ENCODE measurements around the gene PRR23E.

DNA sequence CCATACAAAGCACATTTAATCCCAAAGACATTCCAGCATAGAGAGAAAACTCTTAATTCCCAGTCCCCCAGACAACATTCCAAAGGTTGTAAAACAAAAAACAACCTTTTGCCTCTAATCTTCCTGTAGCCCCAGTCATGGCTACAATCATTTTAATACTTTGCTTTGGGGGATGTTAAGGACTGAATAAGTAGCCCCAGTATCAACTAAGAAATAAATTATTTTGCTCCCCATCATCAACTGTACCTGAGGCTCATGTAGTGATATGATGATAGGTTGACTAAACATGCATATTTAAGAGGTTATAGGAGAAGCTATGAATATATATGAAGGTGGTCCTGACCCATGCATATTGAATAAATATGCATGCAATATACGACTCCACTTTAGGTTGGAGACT, 54.4 kb downstream of the PRR23E start:
- TF ChIP-seq MYNN (tag by site-specific recombination; IDR thresholded peaks at IDR 0.05; ENCODE audit: borderline replicate concordance) = no peak
- TF ChIP-seq, protein P1, sequence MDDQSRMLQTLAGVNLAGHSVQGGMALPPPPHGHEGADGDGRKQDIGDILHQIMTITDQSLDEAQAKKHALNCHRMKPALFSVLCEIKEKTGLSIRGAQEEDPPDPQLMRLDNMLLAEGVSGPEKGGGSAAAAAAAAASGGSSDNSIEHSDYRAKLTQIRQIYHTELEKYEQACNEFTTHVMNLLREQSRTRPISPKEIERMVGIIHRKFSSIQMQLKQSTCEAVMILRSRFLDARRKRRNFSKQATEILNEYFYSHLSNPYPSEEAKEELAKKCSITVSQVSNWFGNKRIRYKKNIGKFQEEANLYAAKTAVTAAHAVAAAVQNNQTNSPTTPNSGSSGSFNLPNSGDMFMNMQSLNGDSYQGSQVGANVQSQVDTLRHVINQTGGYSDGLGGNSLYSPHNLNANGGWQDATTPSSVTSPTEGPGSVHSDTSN (CRISPR knock-in tag; IDR thresholded peaks at IDR 0.05) = no peak
- TF ChIP-seq, protein P2, sequence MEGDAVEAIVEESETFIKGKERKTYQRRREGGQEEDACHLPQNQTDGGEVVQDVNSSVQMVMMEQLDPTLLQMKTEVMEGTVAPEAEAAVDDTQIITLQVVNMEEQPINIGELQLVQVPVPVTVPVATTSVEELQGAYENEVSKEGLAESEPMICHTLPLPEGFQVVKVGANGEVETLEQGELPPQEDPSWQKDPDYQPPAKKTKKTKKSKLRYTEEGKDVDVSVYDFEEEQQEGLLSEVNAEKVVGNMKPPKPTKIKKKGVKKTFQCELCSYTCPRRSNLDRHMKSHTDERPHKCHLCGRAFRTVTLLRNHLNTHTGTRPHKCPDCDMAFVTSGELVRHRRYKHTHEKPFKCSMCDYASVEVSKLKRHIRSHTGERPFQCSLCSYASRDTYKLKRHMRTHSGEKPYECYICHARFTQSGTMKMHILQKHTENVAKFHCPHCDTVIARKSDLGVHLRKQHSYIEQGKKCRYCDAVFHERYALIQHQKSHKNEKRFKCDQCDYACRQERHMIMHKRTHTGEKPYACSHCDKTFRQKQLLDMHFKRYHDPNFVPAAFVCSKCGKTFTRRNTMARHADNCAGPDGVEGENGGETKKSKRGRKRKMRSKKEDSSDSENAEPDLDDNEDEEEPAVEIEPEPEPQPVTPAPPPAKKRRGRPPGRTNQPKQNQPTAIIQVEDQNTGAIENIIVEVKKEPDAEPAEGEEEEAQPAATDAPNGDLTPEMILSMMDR (tag by site-specific recombination; IDR thresholded peaks at IDR 0.05) = no peak
- TF ChIP-seq, protein P3, sequence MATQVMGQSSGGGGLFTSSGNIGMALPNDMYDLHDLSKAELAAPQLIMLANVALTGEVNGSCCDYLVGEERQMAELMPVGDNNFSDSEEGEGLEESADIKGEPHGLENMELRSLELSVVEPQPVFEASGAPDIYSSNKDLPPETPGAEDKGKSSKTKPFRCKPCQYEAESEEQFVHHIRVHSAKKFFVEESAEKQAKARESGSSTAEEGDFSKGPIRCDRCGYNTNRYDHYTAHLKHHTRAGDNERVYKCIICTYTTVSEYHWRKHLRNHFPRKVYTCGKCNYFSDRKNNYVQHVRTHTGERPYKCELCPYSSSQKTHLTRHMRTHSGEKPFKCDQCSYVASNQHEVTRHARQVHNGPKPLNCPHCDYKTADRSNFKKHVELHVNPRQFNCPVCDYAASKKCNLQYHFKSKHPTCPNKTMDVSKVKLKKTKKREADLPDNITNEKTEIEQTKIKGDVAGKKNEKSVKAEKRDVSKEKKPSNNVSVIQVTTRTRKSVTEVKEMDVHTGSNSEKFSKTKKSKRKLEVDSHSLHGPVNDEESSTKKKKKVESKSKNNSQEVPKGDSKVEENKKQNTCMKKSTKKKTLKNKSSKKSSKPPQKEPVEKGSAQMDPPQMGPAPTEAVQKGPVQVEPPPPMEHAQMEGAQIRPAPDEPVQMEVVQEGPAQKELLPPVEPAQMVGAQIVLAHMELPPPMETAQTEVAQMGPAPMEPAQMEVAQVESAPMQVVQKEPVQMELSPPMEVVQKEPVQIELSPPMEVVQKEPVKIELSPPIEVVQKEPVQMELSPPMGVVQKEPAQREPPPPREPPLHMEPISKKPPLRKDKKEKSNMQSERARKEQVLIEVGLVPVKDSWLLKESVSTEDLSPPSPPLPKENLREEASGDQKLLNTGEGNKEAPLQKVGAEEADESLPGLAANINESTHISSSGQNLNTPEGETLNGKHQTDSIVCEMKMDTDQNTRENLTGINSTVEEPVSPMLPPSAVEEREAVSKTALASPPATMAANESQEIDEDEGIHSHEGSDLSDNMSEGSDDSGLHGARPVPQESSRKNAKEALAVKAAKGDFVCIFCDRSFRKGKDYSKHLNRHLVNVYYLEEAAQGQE (tag by site-specific recombination; IDR thresholded peaks at IDR 0.05) = no peak
- no peak for TF ChIP-seq ZNF416 (tag by site-specific recombination; IDR thresholded peaks at IDR 0.05)
- no peak for TF ChIP-seq ZNF133 (tag by site-specific recombination; IDR thresholded peaks at IDR 0.05)
- TF ChIP-seq, protein P4, sequence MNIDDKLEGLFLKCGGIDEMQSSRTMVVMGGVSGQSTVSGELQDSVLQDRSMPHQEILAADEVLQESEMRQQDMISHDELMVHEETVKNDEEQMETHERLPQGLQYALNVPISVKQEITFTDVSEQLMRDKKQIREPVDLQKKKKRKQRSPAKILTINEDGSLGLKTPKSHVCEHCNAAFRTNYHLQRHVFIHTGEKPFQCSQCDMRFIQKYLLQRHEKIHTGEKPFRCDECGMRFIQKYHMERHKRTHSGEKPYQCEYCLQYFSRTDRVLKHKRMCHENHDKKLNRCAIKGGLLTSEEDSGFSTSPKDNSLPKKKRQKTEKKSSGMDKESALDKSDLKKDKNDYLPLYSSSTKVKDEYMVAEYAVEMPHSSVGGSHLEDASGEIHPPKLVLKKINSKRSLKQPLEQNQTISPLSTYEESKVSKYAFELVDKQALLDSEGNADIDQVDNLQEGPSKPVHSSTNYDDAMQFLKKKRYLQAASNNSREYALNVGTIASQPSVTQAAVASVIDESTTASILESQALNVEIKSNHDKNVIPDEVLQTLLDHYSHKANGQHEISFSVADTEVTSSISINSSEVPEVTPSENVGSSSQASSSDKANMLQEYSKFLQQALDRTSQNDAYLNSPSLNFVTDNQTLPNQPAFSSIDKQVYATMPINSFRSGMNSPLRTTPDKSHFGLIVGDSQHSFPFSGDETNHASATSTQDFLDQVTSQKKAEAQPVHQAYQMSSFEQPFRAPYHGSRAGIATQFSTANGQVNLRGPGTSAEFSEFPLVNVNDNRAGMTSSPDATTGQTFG (tag by site-specific recombination; IDR thresholded peaks at IDR 0.05; ENCODE audit: borderline replicate concordance) = no peak
- TF ChIP-seq GLI4 (tag by site-specific recombination; IDR thresholded peaks at IDR 0.05) = no peak
- TF ChIP-seq, protein P5, sequence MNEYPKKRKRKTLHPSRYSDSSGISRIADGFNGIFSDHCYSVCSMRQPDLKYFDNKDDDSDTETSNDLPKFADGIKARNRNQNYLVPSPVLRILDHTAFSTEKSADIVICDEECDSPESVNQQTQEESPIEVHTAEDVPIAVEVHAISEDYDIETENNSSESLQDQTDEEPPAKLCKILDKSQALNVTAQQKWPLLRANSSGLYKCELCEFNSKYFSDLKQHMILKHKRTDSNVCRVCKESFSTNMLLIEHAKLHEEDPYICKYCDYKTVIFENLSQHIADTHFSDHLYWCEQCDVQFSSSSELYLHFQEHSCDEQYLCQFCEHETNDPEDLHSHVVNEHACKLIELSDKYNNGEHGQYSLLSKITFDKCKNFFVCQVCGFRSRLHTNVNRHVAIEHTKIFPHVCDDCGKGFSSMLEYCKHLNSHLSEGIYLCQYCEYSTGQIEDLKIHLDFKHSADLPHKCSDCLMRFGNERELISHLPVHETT (tag by site-specific recombination; IDR thresholded peaks at IDR 0.05) = no peak
- TF ChIP-seq KLF10 (tag by site-specific recombination; IDR thresholded peaks at IDR 0.05) = no peak

All from HEK293 (cell line).